Bronchial epithelial cell (primary cell): Measurements from ENCODE around the gene PATJ. TPM values are rescaled to one million over a fixed set of nuclear protein-coding genes. Genes with fewer than 3 reads are reported as not detected.

Source experiments
- DNase-seq: peaks from one replicate; pipeline ENCODE4 v3.0.0-alpha.2; 2010; ENCODE audit warnings: low read depth
- FAIRE-seq: peaks from 2 replicates; lab custom pipeline; 2011; peaks lifted over from hg19 to GRCh38; lab: Jason Lieb, UNC
- H3K27me3 ChIP-seq: 2 replicates; pipeline ENCODE4 v1.5.1; 2011; ENCODE audit warnings: low read length; ENCODE audit not compliant: control insufficient read depth, insufficient read depth
- H3K36me3 ChIP-seq: 2 replicates; pipeline ENCODE4 v1.5.1; 2011; ENCODE audit warnings: low read length; ENCODE audit not compliant: control insufficient read depth, insufficient read depth
- H3K4me3 ChIP-seq: 2 replicates; pipeline ENCODE4 v1.5.1; 2011; ENCODE audit warnings: mild to moderate bottlenecking, low read depth, low read length, control low read depth
- CTCF ChIP-seq: IDR thresholded peaks from 2 replicates; pipeline ENCODE4 v1.5.1; 2011; ENCODE audit warnings: mild to moderate bottlenecking, moderate library complexity, low read length, control low read depth, inconsistent platforms; ENCODE audit not compliant: insufficient read depth, severe bottlenecking
- total RNA-seq: library from RNA; depleted of rRNA; stranded (reverse); fragments of >200 nt; gene quantifications from 2 replicates; pipeline ENCODE4 v1.2.1, GENCODE V29; 2014

PATJ gene
- total RNA-seq, 1 donor from 2014 or later, result 46.6 TPM

DNA sequence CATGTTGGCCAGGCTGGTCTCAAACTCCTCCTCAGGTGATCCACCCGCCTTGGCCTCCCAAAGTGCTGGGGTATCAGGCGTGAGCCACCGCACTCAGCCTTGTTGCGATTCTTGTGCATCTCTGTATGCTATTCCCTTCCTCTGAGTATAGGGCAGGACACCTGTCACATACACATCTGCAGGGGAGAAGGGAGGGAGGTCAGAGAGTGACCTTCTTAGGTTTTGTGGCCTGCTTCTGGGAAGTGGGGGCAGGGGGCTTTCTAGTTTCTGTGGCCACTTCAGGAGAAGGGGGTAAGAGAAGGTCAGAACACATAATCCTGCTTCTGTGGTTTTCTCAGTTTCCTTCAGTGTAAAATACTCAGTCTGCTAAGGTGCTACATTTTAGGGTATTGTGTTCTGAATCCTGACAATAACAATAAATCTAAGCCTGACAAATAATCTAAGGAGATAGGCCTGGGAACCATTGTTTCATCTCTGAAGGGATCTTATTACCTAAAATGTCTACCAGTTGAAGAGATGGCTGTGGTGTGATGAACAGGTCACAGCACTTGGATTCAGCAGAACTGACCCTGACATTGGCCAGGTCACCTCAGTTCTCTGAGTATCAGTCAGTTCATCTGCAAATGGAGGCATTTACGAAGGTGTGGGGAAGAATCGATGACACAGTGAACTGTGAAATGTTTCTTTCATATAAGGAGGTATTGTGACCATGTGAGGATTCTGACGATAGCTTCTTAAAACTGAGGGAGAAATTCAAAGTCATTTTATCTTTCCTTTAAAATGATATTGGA is 239.8 kb downstream of the PATJ start:
- no peak for TF ChIP-seq CTCF
- DNase-seq, result no peak
- Histone ChIP-seq H3K4me3 (no peak overlapping the region), H3K36me3 (no peaks in the 10 kb centered on the region), H3K27me3 (no peaks in the 10 kb centered on the region)
- no peak for FAIRE-seq

DNA sequence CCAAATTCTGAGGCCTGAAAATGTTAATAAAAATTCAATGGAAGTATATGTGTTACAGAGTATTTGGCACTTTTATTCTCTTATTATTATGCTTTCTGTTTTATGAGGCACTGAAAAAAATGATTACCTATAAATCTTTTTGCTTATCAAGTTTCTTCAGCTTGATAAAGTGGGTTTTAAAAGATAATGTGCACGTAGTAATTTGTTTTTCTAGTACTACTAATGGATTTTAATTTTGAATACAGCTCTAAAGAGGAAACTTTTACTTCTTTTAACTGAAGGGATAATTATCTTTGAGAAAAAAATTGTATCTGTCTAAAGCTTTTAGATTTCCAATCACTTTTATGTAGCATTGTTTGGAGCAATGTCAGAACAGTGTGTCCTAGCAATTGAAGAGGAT is 241.0 kb downstream of the PATJ start:
- no peak overlapping the region for H3K4me3 ChIP-seq
- DNase-seq (no peak), FAIRE-seq (no peak)
- no peak for TF ChIP-seq CTCF
- no peaks in the 10 kb centered on the region for H3K27me3 ChIP-seq
- no peaks in the 10 kb centered on the region for H3K36me3 ChIP-seq

DNA sequence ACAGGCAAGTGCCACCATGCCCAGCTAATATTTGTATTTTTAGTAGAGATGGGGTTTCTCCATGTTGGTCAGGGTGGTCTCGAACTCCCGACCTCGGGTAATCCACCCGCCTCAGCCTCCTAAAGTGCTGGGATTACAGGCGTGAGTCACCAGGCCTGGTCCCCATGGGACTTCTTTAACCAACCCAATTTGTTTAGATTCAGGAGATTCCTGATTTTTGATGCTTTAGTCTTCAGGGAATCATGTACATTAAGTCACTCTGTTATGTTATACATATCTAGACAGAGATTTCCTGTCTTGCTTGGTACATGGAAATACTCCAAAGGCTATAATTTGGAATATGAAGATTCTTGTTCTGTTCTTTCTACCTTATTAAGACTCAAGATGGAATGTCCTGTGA is 250.0 kb downstream of the PATJ start:
- no peak for TF ChIP-seq CTCF
- DNase-seq (no peak), FAIRE-seq (no peak)
- Histone ChIP-seq H3K4me3 (no peak overlapping the region), H3K27me3 (no peaks in the 10 kb centered on the region), H3K36me3 (peaks cover 4% of the 10 kb centered on the region)

- no peak overlapping the region for H3K4me3 ChIP-seq
- FAIRE-seq, result peak; percentile 43
- H3K36me3 ChIP-seq, result peaks cover 4% of the 10 kb centered on the region
- no peaks in the 10 kb centered on the region for H3K27me3 ChIP-seq
- no peak for TF ChIP-seq CTCF
- DNase-seq, result peak; percentile 97
Observed at GRCh38 chr1:61993331-61993961, 251.2 kb downstream of the PATJ start.

DNA sequence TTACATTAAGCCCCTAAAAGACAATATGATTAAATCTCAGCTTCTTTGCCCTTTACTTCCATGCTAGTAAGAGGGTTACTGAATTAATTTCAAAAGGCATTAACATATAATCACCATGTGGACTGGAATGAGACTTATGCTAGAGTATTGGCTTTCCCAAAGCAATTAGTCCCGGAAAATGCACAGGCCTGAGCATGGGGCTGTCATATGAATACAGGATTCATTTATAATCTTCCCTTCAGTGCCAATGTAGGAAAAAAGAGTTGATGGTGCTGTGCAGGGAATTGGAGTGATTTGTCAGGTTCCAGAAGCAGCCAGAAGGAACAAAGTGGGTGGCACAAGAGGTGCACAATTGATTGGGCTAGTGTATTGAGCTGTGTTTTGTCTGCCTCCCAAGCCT is 253.4 kb downstream of the PATJ start:
- Histone ChIP-seq H3K36me3 (peaks cover 4% of the 10 kb centered on the region), H3K4me3 (no peak overlapping the region), H3K27me3 (no peaks in the 10 kb centered on the region)
- FAIRE-seq (no peak), DNase-seq (no peak)
- no peak for TF ChIP-seq CTCF
